AG04450 (cell line): ENCODE data around the gene TESK2. TPM values are rescaled to one million over a fixed set of nuclear protein-coding genes. Genes with fewer than 3 reads are reported as not detected.

Experiments used
- CTCF ChIA-PET: fragments of 300-600, 350-600 bp; formaldehyde crosslinking; extraction: SDS; loops from one replicate; lab custom pipeline; 2022; ENCODE audit warnings: antibody characterized with exemption, inconsistent platforms; lab: Charles Lee
- POLR2A ChIA-PET: fragments of 350-600 bp; formaldehyde crosslinking; extraction: SDS; loops from one replicate; lab custom pipeline; 2021; ENCODE audit warnings: antibody characterized with exemption, inconsistent platforms; lab: Yijun Ruan, JAX
- DNase-seq: peaks from one replicate; pipeline ENCODE4 v3.0.0-alpha.2; 2011; ENCODE audit warnings: low read depth, low spot score
- H3K27ac ChIP-seq: one replicate; pipeline ENCODE4 v1.5.1; 2012; ENCODE audit warnings: low read depth, low read length, control low read depth
- H3K27me3 ChIP-seq: one replicate; pipeline ENCODE4 v1.6.0; 2012; ENCODE audit warnings: low read length; ENCODE audit not compliant: control insufficient read depth, insufficient read depth
- H3K4me3 ChIP-seq: 2 replicates; pipeline ENCODE4 v1.5.1; 2011; ENCODE audit warnings: mild to moderate bottlenecking, low read depth, low read length, control low read depth
- H3K9me3 ChIP-seq: 2 replicates; pipeline ENCODE4 v1.5.1; 2012; ENCODE audit warnings: low read length; ENCODE audit not compliant: control insufficient read depth, insufficient read depth
- CTCF ChIP-seq: IDR thresholded peaks from 2 replicates; pipeline ENCODE4 v1.5.1; 2011; ENCODE audit warnings: low read depth, low read length, control low read depth, inconsistent platforms
- polyA minus RNA-seq: library from RNA; depleted of rRNA, polyadenylated mRNA; stranded (reverse); fragments of >200 nt; gene quantifications from 2 replicates; pipeline ENCODE4 v1.2.3, GENCODE V29; 2011; rRNA and poly(A)+ RNA removed
- polyA plus RNA-seq: library from polyadenylated mRNA; depleted of rRNA; stranded (reverse); fragments of >200 nt; gene quantifications from 2 replicates; pipeline ENCODE4 v1.2.3, GENCODE V29; 2011; rRNA removed

The TESK2 gene
- polyA plus RNA-seq (2.5 and 2.6 TPM in 2 replicates), polyA minus RNA-seq (2.7 and 3.4 TPM in 2 replicates)

GRCh38 chr1:45490626-45491486 is at the start of gene TESK2:
TSS of gene TESK2 (minus strand) at chr1:45491163. CDS start at chr1:45457785, 33,378 bp downstream.
- TF ChIP-seq CTCF = no peak
- ChIA-PET POLR2A (interaction anchor here (1.0 to 5.2 kb wide), 10 partner anchors 9 to 478 kb away, joined by 3 to 33 read pairs (median 4); partner anchors contain the start of genes CCDC163, MMACHC, MUTYH and PRDX1), CTCF (interaction anchor here (0.7 to 10.0 kb wide), 10 partner anchors 8 to 479 kb away, joined by 3 to 456 read pairs (median 4); partner anchors contain the start of genes HECTD3, MUTYH, TOE1 and UROD)
- Histone ChIP-seq H3K4me3 (peak within 1 kb of the TSS; percentile 85), H3K9me3 (no peaks in the 10 kb centered on the region; the same call in 1 of the 2 replicates), H3K27ac (peak within 1 kb of the TSS; percentile 47), H3K27me3 (no peaks in the 10 kb centered on the region)
- peak; percentile 98 for DNase-seq

GRCh38 chr1:45536886-45537285 is 45.9 kb upstream of the TESK2 start:
- CTCF ChIA-PET = no interaction called here
- TF ChIP-seq CTCF = no peak
- DNase-seq = no peak
- Histone ChIP-seq H3K27ac (no peak overlapping the region), H3K9me3 (no peaks in the 10 kb centered on the region), H3K4me3 (no peak overlapping the region), H3K27me3 (peaks cover 5% of the 10 kb centered on the region)
- POLR2A ChIA-PET = interaction anchor here (4.6 kb wide), 1 partner anchor 16 kb away, joined by 22 read pairs; the partner anchor contains the start of gene PRDX1

GRCh38 chr1:45535988-45536766 is 45.2 kb upstream of the TESK2 start:
- Histone ChIP-seq H3K27me3 (peaks cover 5% of the 10 kb centered on the region), H3K27ac (no peak overlapping the region), H3K9me3 (no peaks in the 10 kb centered on the region), H3K4me3 (no peak overlapping the region)
- ChIA-PET CTCF (no interaction called here), POLR2A (interaction anchor here (4.6 kb wide), 1 partner anchor 15 kb away, joined by 22 read pairs; the partner anchor contains the start of gene PRDX1)
- no peak for TF ChIP-seq CTCF
- no peak for DNase-seq

GRCh38 chr1:45531873-45532272 is 40.9 kb upstream of the TESK2 start:
- CTCF ChIA-PET = no interaction called here
- Histone ChIP-seq H3K27me3 (peaks cover under 1% of the 10 kb centered on the region), H3K9me3 (no peaks in the 10 kb centered on the region), H3K4me3 (no peak overlapping the region), H3K27ac (no peak overlapping the region)
- no peak for DNase-seq
- no peak for TF ChIP-seq CTCF
- POLR2A ChIA-PET = interaction anchor here (0.7 to 1.1 kb wide), 2 partner anchors 10 to 19 kb away, joined by 5 read pairs; partner anchors contain the start of gene PRDX1
